BE2C (cell line): ENCODE measurements around the gene RING1.

Experiments used
- DNase-seq: peaks from one replicate; pipeline ENCODE4 v3.0.0-alpha.2; 2020
- H3K27me3 ChIP-seq: fragments of 250-450 bp; sonication (Bioruptor Pico); 2 replicates; pipeline ENCODE4 v1.5.1; 2020; ENCODE audit warnings: mild to moderate bottlenecking
- H3K36me3 ChIP-seq: fragments of 250-450 bp; sonication (Bioruptor Pico); 2 replicates; pipeline ENCODE4 v1.5.1; 2020; ENCODE audit warnings: mild to moderate bottlenecking
- H3K4me1 ChIP-seq: fragments of 250-450 bp; sonication (Bioruptor Pico); 2 replicates; pipeline ENCODE4 v1.5.1; 2020
- H3K4me3 ChIP-seq: 2 replicates; pipeline ENCODE4 v1.5.1; 2011; ENCODE audit warnings: low read depth, low read length
- H3K9me3 ChIP-seq: fragments of 250-450 bp; sonication (Bioruptor Pico); 2 replicates; pipeline ENCODE4 v1.5.1; 2020
- TF ChIP-seq, protein P1 (sequence below): IDR thresholded peaks from 2 replicates; pipeline ENCODE4 v1.5.1; 2012; ENCODE audit warnings: mild to moderate bottlenecking, low read depth, low read length

RING1 gene

GRCh38 chr6:33164176-33164575 lies 44.1 kb upstream of the RING1 start:
- Histone ChIP-seq H3K4me1 (no peaks in the 10 kb centered on the region), H3K36me3 (no peaks in the 10 kb centered on the region), H3K9me3 (no peaks in the 10 kb centered on the region), H3K27me3 (no peaks in the 10 kb centered on the region), H3K4me3 (no peak overlapping the region)
- DNase-seq: no peak
- TF ChIP-seq, protein P1, sequence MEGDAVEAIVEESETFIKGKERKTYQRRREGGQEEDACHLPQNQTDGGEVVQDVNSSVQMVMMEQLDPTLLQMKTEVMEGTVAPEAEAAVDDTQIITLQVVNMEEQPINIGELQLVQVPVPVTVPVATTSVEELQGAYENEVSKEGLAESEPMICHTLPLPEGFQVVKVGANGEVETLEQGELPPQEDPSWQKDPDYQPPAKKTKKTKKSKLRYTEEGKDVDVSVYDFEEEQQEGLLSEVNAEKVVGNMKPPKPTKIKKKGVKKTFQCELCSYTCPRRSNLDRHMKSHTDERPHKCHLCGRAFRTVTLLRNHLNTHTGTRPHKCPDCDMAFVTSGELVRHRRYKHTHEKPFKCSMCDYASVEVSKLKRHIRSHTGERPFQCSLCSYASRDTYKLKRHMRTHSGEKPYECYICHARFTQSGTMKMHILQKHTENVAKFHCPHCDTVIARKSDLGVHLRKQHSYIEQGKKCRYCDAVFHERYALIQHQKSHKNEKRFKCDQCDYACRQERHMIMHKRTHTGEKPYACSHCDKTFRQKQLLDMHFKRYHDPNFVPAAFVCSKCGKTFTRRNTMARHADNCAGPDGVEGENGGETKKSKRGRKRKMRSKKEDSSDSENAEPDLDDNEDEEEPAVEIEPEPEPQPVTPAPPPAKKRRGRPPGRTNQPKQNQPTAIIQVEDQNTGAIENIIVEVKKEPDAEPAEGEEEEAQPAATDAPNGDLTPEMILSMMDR: no peak

GRCh38 chr6:33164665-33165373 lies 43.5 kb upstream of the RING1 start:
- H3K4me1 ChIP-seq: peaks cover under 1% of the 10 kb centered on the region; the same call in 1 of the 2 replicates
- H3K4me3 ChIP-seq: no peak overlapping the region
- no peak for DNase-seq
- TF ChIP-seq, protein P1: no peak
- H3K9me3 ChIP-seq: no peaks in the 10 kb centered on the region
- H3K27me3 ChIP-seq: no peaks in the 10 kb centered on the region
- H3K36me3 ChIP-seq: no peaks in the 10 kb centered on the region

- no peaks in the 10 kb centered on the region for H3K9me3 ChIP-seq
- H3K27me3 ChIP-seq: no peaks in the 10 kb centered on the region
- TF ChIP-seq, protein P1: no peak
- DNase-seq: no peak
- peaks cover 3% of the 10 kb centered on the region; the same call in 1 of the 2 replicates for H3K4me1 ChIP-seq
- no peaks in the 10 kb centered on the region for H3K36me3 ChIP-seq
- no peak overlapping the region for H3K4me3 ChIP-seq
These were observed 42.6 kb upstream of the RING1 start for GRCh38 chr6:33165581-33166258.

- Histone ChIP-seq H3K9me3 (no peaks in the 10 kb centered on the region), H3K27me3 (no peaks in the 10 kb centered on the region), H3K36me3 (no peaks in the 10 kb centered on the region), H3K4me3 (no peak overlapping the region), H3K4me1 (peaks cover 3% of the 10 kb centered on the region; the same call in 1 of the 2 replicates)
- TF ChIP-seq, protein P1: no peak
- DNase-seq: no peak
These were observed 41.9 kb upstream of the RING1 start for GRCh38 chr6:33166363-33166762.

GRCh38 chr6:33166811-33167210 lies 41.5 kb upstream of the RING1 start:
- Histone ChIP-seq H3K4me3 (no peak overlapping the region), H3K36me3 (no peaks in the 10 kb centered on the region), H3K4me1 (peaks cover 3% of the 10 kb centered on the region; the same call in 1 of the 2 replicates), H3K9me3 (no peaks in the 10 kb centered on the region), H3K27me3 (no peaks in the 10 kb centered on the region)
- DNase-seq: no peak
- TF ChIP-seq, protein P1: no peak
